ENCODE data around the gene TSC22D4.
"Not testable (repeated sequence)": the region's sequence is repeated elsewhere in the genome, so short reads cannot be mapped to it uniquely, and the experiment has no call there.

Gene TSC22D4

DNA sequence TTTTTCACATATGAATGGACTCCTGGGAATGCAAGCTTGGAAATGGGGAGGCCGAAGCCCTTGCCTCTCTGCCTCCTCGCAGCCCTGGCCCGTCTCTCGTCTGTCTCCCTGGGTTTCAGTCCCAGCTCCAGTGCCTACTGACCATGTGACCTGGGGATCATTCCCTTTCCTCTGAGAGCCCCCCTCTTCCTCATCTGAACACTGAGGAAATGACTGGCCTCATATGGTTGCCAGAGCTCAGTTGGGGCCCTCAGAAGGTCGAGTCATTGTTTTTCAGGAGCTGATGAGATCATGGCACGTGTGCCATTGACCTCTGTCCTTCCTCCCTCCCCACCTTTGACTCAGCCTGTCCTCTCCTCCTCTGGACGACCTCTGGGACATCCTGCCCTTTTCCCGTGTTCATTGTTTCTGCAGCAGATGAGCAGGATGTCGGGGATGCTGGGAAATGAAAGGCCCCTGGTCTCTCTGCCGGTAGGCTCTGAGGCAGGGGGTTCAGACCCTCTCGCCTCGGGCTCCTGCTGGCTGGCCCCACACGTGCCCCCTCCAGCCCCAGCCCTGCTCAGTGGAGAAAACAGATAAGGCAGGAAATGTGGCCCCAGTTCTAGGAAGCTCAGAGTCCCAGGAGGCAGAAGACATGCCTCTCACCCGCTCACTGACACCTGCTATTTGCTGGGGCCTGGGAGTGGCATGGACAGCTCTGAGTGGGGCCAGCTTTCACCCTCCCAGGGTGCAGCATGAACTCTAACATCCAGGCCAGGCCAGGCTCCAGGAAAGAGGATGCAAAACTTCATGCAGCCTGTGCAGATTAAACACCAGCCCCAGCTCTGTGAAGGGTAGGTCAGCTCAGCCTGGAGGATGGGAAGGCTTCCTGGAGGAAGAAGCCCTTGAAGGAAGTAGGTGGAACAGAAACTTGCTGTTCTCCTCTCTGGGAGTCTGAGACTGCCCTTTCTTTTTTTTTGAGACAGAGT, 34.4 kb downstream of the TSC22D4 start:
- DNase-seq (ENCODE audit: low spot score): no peak

DNA sequence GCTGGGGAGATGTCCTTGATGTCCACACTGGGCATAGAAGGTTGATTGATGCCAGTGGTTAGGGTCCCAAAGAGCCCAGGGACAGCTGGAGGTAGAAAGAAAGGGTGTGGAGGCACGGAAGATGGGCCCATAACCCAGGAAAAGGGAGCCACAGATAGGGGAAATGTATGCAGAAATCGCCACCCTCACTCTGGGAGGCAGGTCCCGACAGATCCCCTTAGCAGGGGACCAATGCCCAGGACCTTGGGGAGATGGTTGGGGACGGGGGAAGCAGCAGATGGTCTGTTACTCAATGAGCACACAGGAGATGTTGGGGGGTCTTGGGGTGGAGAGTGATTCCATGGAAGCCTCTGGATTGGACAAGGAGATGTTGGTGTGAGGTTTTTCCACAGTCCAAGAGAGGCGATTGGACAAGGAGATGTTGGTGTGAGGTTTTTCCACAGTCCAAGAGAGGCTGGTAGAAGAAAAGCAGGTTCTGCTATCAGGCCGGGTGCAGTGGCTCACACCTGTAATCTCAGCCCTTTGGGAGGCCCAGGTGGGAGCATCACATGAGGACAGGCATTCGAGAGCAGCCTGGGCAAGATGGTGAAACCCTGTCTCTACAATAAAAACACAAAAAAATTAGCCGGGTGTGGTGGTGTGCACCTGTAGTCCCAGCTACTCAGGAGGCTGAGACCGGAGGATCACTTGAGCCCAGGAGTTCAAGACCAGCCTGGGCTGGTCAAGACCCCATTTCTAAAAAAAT, 35.7 kb downstream of the TSC22D4 start:
- no peak for DNase-seq (ENCODE audit: low spot score)

- DNase-seq (ENCODE audit: low spot score): no peak
These were observed 37.1 kb downstream of the TSC22D4 start for GRCh38 chr7:100441641-100442535.

- not testable (repeated sequence) for DNase-seq (ENCODE audit: low spot score)
These were observed 39.8 kb downstream of the TSC22D4 start for GRCh38 chr7:100439244-100439643.

DNA sequence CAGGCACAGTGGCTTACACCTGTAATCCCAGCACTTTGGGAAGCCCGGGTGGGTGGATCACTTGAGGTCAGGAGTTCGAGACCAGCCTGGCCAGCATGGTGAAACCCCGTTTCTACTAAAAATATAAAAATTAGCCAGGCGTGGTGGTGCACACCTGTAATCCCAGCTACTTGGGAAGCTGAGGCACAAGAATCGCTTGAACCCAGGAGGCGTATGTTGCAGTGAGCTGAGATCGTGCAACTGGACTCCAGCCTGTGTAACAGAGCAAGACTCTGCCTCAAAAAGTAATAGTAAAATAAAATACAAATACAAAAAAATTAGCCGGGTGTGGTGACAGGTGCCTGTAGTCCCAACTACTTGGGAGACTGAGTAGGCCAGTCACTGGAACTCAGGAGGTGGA, 40.3 kb downstream of the TSC22D4 start:
- DNase-seq (ENCODE audit: low spot score): not testable (repeated sequence)

DNA sequence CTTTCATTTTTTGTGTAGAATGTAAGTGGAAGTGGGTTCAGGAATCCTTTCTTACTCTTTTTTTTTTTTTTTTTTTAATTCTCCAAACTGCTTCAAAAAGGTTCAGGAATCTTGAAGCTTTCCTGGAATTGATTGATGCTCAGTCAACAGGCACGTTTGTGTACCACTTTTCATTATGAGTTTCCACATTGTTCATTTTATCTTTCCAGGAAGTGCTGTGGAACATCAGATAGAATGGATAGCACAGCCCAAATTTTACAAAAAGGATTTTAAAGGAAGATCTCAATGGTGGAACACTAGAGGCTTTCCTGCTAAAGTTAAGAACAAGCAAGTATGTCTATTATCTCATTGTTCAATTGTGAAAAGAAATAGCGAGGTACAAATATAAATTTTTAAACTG, 40.8 kb downstream of the TSC22D4 start:
- DNase-seq (ENCODE audit: low spot score): no peak

DNA sequence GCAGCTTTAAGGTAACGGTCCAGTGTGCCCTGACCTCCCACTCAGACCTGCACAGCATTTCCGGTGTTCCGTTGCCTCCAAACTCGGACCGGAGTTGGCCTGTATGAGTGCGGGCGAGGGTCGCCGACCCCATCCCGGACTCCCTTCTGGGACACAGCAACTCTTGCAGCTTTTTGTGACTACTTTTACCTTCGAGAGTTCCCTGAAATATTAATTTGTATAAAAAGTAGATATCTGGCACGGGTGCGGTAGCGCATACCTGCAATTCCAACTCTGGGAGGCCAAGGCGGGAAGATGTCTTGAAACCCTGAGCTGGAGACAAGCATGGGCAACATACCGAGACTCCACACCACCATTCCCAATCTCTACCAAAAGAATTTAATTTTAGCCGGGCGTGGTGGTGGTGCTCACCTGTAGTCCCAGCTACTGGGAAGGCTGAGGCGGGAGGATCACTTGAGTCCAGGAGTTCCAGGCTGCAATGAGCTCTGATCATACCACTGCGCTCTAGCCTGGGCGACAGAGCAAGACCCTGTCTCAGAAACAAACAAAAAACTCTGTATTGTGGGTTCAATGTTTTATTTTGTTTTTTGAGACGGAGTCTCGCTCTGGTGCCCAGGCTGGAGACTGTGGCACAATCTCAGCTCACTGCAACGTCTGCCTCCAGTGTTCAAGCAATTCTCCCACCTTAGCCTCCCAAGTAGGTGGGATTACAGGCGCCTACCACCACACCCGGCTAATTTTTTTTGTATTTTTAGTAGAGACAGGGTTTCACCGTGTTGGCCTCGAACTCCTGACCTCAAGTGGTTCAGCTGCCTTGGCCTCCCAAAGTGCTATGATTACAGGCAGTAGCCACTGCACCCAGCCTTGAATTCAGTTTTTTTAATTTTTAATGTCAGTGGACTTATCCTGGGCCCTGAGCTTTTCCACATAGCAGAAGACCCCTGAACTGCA, 41.6 kb downstream of the TSC22D4 start:
- DNase-seq (ENCODE audit: low spot score): no peak

DNA sequence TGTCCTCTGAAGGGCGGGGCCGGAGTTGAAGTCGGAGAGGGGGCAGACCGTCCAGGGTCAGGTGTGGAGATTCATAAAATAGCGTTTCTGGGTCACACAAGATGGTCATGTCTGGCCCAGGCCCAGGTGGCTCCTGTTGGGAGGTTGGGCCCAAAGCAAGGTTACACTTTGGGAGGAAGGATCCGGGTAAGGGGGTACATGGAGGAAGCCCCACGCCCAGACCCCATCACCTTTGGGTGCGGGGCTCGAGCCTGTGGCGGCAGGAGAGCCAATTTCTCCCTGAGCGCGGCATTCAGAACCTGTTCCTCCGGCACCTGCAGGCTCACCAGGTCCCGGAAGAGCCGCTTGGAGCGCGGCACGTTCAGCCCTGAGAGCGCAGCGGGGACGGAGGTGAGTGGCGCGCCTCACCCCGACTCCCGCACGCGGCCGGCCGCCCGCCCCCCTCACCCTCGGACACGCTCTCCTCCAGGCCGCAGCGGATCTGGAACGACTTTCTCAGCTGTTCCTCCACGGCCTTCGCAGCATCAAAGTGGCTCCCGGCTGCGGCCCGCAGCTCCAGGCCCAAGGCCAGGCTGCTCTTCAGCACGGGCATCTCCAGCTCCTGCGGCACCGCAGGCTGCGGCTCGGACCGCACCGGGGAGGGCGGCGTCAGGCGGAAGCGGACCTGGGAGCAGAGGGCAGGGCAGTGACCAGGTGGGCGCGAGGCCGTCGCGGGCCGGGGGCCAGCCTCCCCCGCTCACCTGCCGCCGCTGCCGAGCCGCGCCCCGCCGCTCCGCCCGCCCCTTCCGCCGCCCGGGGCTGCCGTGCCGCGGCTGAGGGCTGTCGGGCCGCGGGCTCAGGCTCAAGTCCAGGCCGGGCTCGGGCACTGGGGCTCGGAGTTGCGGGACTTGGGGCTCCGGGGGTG, 43.4 kb downstream of the TSC22D4 start:
- peak; percentile 66 for DNase-seq (ENCODE audit: low spot score)

DNA sequence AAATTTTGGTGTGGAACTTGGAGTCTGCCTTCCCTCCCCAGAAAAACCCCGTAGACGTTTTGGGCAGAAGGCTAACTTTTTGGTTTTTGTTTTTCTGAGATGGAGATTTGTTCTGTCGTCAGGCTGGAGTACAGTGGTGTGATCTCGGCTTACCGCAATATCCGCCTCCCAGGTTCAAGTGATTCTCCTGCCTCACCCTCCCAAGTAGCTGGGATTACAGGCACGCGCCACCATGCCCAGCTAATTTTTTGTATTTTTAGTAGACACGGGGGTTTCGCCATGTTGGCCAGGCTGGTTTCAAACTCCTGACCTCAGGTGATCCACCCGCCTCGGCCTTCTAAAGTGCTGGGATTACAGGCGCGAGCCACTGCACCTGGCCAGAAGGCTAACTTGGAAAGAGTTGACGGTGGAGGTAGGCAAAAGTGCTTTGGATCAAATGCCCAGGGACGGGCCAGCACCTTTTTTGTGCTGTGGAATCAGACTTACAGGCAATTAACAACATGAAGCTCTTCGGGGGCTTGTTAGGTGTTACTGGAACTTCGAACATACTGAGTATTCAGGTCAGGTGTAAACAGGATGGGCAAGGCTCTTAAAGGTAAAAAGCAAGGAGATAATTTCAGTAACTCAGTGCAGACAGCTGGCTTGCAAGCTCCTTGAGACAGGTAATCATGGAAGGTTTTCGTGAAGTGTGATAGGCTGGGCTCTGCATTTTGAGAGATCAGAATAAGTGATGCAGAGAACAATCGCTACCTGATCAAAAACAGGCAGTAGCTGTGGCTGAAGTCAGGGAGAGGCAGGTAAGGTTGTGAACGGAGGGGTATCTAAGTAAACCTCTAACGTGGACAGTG, 44.5 kb downstream of the TSC22D4 start:
- DNase-seq (ENCODE audit: low spot score): no peak

GRCh38 chr7:100433592-100434296, 45.3 kb downstream of the TSC22D4 start:
- no peak for DNase-seq (ENCODE audit: low spot score)

- no peak for DNase-seq (ENCODE audit: low spot score)
These were observed 45.8 kb downstream of the TSC22D4 start for GRCh38 chr7:100433276-100433591.

DNA sequence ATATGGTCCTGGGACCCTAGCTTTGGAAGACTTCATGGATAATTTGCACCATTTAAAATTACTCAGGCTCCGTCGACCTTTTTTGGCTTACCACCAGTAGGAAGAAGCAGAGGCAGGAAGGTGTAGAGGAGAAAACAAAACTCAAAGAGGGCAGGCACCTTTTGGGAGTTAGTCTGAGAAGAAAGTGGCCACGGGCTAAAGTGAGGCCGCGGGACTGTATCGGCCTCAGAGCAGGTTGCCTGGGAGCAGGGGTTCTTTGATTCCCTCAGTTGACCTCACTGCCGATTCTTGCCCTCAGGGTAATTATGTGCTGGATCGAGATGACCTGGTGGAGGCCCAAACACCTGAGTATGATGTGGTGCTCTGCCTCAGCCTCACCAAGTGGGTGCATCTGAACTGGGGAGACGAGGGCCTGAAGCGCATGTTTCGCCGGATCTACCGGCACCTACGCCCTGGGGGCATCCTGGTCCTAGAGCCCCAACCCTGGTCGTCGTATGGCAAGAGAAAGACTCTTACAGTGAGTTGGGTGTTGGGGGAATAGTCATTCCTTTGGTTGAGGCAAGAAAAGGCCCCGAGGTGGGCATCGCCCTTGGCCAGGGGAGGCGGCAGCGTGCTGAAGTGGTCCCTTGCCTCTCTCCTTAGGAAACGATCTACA, 46.3 kb downstream of the TSC22D4 start:
- DNase-seq (ENCODE audit: low spot score): no peak

DNA sequence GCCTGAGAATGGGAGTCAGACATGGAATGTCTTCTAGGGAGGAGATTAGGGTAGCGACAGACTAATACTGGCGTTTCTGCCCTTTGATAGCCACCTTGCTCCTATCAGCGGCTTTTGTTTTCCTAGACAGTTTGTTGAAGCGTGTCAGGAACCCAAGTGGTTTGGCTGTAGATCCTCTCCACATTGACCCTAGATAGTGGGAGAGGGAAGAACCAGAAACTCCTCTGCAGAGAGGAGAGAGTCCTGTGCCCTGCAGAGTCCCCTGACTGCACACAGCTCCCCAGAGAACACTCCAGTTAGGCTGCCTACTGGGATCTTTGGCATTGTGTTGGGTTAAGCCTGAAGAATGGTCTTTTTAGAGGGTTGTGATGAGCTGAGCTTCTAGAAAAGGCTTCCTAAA, 47.0 kb downstream of the TSC22D4 start:
- no peak for DNase-seq (ENCODE audit: low spot score)

GRCh38 chr7:100431286-100431735, 47.7 kb downstream of the TSC22D4 start:
- DNase-seq (ENCODE audit: low spot score): no peak

- no peak for DNase-seq (ENCODE audit: low spot score)
These were observed 48.3 kb downstream of the TSC22D4 start for GRCh38 chr7:100430493-100431285.

DNA sequence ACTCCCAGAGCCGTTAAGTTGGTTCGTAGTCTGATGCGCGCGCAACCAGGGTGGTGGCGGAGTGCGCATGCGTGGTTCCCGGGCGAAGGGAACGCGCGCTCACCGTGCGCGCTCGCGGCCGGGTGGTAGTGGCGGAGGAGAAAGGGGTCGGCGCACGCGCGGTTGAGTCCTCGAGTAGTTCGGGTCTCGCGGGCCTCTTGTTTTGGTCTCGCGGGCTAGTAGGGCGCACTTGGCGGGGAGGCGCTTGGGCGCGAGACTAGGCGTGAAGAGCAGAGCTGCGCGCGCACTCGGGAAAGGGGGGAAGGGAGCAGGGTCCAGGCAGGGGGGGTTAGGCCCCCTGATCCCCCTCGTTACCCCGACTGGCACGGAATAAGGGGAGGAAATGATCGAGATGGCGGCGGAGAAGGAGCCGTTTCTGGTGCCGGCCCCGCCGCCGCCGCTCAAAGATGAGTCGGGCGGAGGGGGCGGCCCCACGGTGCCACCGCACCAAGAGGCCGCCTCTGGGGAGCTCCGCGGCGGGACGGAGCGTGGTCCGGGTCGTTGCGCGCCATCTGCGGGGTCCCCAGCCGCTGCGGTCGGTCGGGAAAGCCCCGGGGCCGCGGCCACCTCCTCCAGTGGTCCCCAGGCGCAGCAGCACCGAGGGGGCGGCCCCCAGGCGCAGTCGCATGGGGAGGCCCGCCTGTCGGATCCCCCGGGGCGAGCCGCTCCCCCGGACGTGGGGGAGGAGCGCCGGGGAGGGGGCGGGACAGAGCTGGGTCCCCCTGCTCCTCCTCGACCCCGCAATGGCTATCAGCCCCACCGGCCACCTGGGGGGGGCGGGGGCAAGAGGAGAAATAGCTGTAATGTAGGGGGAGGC, 49.1 kb downstream of the TSC22D4 start, which contains the start of gene MEPCE:
MEPCE (plus strand) TSS at position 195 of the 856 bp plus-strand sequence; CDS start at position 383, 188 bp downstream.
- peak; percentile 98 for DNase-seq (ENCODE audit: low spot score)
